AG10803 (cell line): ENCODE results near the gene CFAP99.
A peak's percentile ranks its signal among the peaks of the same experiment; 100 is the strongest.

ENCODE experiments used
- DNase-seq: peaks from one replicate; pipeline ENCODE4 v3.0.0; 2010; ENCODE audit warnings: low read depth
- H3K4me3 ChIP-seq: 2 replicates; pipeline ENCODE4 v1.5.1; 2011; ENCODE audit warnings: mild to moderate bottlenecking, low read length, control low read depth
- TF ChIP-seq, protein P1 (sequence below): conservative IDR thresholded peaks from 2 replicates; pipeline ENCODE4 v1.5.1; 2011; ENCODE audit warnings: mild to moderate bottlenecking, low read length, control low read depth, inconsistent platforms

Gene CFAP99

DNA sequence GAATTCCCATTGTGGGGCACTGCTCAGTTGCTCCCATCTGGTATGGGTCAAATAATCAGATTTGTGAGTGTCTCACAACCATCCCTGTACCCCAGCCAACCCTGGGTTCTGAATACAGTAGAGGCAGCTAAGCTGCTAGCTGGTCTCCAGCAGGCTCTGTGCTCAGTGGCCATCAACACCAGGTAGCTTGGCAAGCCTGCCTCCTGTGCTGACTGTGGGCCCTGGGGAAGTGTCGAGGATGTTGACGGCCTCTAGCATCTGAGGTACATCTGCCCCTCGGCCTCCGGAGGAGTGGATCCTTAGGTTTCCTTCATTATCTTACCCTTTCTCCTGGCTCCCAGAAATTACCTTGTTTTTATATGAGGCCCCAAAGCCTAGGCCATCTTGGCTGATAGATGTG, 63.4 kb downstream of the CFAP99 start:
- H3K4me3 ChIP-seq = no peak overlapping the region
- DNase-seq = no peak
- TF ChIP-seq, protein P1, sequence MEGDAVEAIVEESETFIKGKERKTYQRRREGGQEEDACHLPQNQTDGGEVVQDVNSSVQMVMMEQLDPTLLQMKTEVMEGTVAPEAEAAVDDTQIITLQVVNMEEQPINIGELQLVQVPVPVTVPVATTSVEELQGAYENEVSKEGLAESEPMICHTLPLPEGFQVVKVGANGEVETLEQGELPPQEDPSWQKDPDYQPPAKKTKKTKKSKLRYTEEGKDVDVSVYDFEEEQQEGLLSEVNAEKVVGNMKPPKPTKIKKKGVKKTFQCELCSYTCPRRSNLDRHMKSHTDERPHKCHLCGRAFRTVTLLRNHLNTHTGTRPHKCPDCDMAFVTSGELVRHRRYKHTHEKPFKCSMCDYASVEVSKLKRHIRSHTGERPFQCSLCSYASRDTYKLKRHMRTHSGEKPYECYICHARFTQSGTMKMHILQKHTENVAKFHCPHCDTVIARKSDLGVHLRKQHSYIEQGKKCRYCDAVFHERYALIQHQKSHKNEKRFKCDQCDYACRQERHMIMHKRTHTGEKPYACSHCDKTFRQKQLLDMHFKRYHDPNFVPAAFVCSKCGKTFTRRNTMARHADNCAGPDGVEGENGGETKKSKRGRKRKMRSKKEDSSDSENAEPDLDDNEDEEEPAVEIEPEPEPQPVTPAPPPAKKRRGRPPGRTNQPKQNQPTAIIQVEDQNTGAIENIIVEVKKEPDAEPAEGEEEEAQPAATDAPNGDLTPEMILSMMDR = no peak

DNA sequence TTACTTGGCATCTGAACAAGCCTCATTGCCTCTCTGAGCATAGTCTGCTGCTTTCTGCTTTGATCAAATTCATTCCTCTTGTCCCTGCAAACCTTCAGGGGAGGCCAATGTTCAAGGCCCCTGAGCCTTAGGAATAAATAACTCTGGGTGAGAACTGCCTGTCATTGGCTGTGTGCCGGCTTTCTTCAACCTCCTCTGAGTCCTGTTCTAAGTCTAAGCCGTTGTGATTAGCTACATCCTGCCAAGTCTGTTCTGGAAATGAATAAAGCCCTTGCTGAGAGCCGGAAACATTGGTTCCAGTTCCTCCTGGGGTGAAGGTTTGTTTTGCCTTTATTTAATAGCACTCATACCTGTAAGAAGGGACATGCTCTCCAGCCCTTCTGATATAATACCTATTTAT, 63.9 kb downstream of the CFAP99 start:
- TF ChIP-seq, protein P1 = no peak
- no peak overlapping the region for H3K4me3 ChIP-seq
- DNase-seq = peak; percentile 39

DNA sequence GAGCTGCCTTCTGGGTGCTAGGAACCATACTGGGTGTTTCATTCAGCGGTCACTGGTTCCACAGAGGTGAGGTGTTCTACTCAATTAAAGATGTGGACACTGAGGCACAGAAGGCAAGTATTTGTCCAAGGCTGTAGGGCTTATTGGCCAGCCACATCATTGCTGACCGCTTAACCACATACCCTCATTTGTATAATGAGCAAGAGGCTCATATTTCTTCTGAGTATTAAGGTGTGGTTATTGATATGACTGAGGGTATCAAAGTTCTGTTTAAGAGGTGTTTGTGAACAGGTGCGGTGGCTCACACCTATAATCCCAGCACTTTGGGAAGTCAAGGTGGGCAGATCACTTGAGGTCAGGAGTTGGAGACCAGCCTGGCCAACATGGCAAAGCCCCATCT, 64.5 kb downstream of the CFAP99 start:
- no peak for DNase-seq
- no peak overlapping the region for H3K4me3 ChIP-seq
- TF ChIP-seq, protein P1 = no peak

DNA sequence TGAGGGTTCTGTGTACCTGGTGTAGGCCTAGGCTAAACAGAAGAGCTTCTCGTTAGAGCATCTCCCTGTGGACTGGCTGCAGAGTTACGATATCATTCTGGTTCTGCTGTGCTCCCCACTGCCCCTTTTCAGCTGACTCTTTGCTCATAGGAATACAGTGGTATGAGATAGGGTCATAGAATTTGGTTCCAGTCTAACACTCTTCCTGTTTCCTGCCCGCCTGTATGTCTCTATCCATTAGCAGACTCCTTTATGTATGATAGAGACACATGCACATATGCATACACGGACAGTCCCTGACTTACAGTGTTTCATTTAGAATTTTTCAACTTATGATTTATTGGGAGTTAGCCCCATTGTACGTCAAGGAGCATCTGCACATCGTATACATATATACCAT, 65.4 kb downstream of the CFAP99 start:
- DNase-seq = no peak
- TF ChIP-seq, protein P1 = no peak

DNA sequence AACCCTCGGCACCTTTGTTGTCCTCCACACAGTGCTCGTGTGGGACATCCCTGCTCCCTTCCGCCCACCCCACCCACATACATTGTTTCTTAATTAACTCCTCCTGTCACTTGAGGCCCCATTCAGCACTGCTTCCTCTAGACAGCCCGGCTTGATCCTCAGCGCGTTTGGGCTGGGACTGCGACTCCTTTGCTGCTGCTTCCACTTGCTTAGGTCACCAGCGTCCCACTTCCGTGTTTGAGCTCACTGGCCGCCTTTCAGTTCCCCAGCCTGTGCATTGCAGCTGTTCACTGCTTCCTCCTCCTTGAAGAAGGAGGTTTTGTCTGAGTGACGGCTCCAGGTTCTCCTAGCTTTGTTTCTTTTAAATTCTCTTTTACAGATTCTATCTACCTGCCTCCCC, 66.2 kb downstream of the CFAP99 start:
- DNase-seq = peak; percentile 65
- TF ChIP-seq, protein P1 = no peak

More for the DNA sequence above, 65.4 kb downstream of the CFAP99 start:
- no peak overlapping the region for H3K4me3 ChIP-seq

DNA sequence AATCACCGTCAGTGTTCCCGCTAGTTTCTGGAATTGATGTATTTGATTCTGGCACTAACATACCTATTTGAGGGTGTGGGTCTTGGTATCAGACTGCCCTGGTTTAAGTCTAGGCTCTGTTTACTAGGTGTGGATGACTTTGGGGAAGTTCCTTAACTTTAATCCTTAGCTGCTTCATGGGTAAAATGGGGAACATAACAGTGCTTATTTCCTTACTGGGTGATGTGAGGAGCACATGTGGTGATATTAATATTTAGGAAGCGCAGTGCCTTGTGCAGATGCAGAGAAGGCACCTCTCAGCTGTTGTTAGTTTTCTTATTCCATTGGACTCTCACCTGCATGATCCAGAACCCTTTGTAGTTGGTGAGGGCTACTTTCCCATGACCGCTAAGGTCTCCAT, 67.2 kb downstream of the CFAP99 start:
- TF ChIP-seq, protein P1 = no peak
- no peak overlapping the region for H3K4me3 ChIP-seq
- no peak for DNase-seq

More for the DNA sequence above, 66.2 kb downstream of the CFAP99 start:
- H3K4me3 ChIP-seq = no peak overlapping the region

DNA sequence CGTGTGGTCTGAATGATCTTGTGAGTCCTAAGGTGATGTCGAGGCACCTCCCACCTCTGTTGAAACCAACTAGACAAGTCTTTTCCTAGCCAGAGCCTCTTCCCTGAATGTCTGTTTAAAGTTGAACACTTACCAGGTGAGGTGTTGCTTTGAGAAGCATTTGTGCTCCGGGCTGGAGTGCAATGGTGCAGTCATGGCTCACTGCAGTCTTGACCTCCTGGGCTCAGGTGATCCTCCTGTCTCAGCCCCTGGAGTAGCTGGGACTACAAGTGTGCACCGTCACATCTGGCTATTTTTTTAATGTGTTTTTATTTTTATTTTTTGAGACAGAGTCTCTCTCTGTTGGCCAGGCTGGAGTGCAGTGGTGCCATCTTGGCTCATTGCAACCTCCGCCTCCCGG, 68.2 kb downstream of the CFAP99 start:
- TF ChIP-seq, protein P1 = no peak
- H3K4me3 ChIP-seq = no peak overlapping the region
- DNase-seq = no peak
